CD4-positive, alpha-beta memory T cell (primary cell): ENCODE measurements around the gene LDB2. TPM values are rescaled to one million over a fixed set of nuclear protein-coding genes. Genes with fewer than 3 reads are reported as not detected.

Experiments
- CTCF ChIA-PET: fragments of 350-600 bp; sonication (Branson Sonifier 250); formaldehyde crosslinking; loops from one replicate; lab custom pipeline; 2021; ENCODE audit warnings: inconsistent platforms; ENCODE audit not compliant: partially characterized antibody; lab: Charles Lee
- POLR2A ChIA-PET: fragments of 350-600 bp; sonication (Branson Sonifier 250); formaldehyde crosslinking; loops from one replicate; lab custom pipeline; 2021; ENCODE audit not compliant: partially characterized antibody; lab: Charles Lee
- DNase-seq, 5 donors: peaks; one replicate each; pipeline versions ENCODE4 v3.0.0 to v3.0.0-alpha.2; 2020 to 2022; ENCODE audit warnings: mixed read lengths in 1 of 5
- H3K27ac ChIP-seq: one replicate; pipeline ENCODE4 v1.7.0; 2013; ENCODE audit warnings: low read depth, low read length
- H3K27me3 ChIP-seq: 2 replicates; pipeline ENCODE4 v1.7.0; 2013; ENCODE audit warnings: mild to moderate bottlenecking, low read length, moderate library complexity; ENCODE audit not compliant: insufficient read depth
- H3K36me3 ChIP-seq: 2 replicates; pipeline ENCODE4 v1.7.0; 2013; ENCODE audit warnings: mild to moderate bottlenecking, low read length, moderate library complexity; ENCODE audit not compliant: insufficient read depth
- H3K4me1 ChIP-seq: 2 replicates; pipeline ENCODE4 v1.7.0; 2013; ENCODE audit warnings: mild to moderate bottlenecking, low read length, moderate library complexity; ENCODE audit not compliant: insufficient read depth
- H3K4me3 ChIP-seq, 2 donors: one replicate each; pipeline ENCODE4 v1.7.0; 2013; ENCODE audit warnings: low read length in 2 of 2, mild to moderate bottlenecking in 1 of 2
- H3K9me3 ChIP-seq, 2 donors: one replicate each; pipeline ENCODE4 v1.7.0; 2013; ENCODE audit warnings: low read length in 2 of 2, control low read depth in 1 of 2; ENCODE audit not compliant: control insufficient read depth in 1 of 2
- H3K27ac Mint-ChIP-seq, 7 donors: one replicate each; pipeline ENCODE4 v1.8.0; 2020 to 2021; ENCODE audit warnings: mixed read lengths in 7 of 7, mild to moderate bottlenecking in 6 of 7, inconsistent platforms in 3 of 7, moderate library complexity in 3 of 7
- H3K27me3 Mint-ChIP-seq, 2 donors: one replicate each; pipeline ENCODE4 v1.8.0; 2020 to 2021; ENCODE audit warnings: mixed read lengths in 2 of 2
- H3K36me3 Mint-ChIP-seq, 2 donors: one replicate each; pipeline ENCODE4 v1.8.0; 2020 to 2021; ENCODE audit warnings: mixed read lengths in 2 of 2, inconsistent platforms in 1 of 2, mild to moderate bottlenecking in 1 of 2
- H3K4me1 Mint-ChIP-seq, 4 donors: one replicate each; pipeline ENCODE4 v1.8.0; 2020 to 2021; ENCODE audit warnings: mixed read lengths in 4 of 4, mild to moderate bottlenecking in 1 of 4
- H3K4me3 Mint-ChIP-seq, 8 donors: one replicate each; pipeline ENCODE4 v1.8.0; 2020 to 2021; ENCODE audit warnings: mixed read lengths in 8 of 8, mild to moderate bottlenecking in 7 of 8, moderate library complexity in 6 of 8, inconsistent platforms in 3 of 8
- H3K9me3 Mint-ChIP-seq, 8 donors: one replicate each; pipeline ENCODE4 v1.8.0; 2020 to 2021; ENCODE audit warnings: mixed read lengths in 8 of 8, mild to moderate bottlenecking in 5 of 8, inconsistent platforms in 3 of 8, moderate library complexity in 1 of 8
- intact Hi-C: fragments of 100-400 bp; cut with micrococcal nuclease; formaldehyde crosslinking; loops from one replicate; pipeline ENCODE4 v1.15.1; 2023
- polyA plus RNA-seq, 2 donors: library from polyadenylated mRNA; unstranded; fragments of 300-500 nt; fragmentation: Illumina TruSeq; gene quantifications; one replicate each; pipeline ENCODE4 v1.2.3, GENCODE V29; 2021
- total RNA-seq, 2 experiments: library from RNA; stranded (reverse); gene quantifications; one replicate each; pipeline ENCODE4 v1.2.3, GENCODE V29; 2021

Gene LDB2
- total and polyA plus RNA-seq, 4 experiments from 2014 or later = not detected

GRCh38 chr4:16550531-16550930 lies 347.9 kb downstream of the LDB2 start:
- Mint-ChIP-seq H3K27me3 (peaks cover 0 to 1% of the 10 kb centered on the region in 2 donors), H3K36me3 (no peaks in the 10 kb centered on the region), H3K4me1 (no peaks in the 10 kb centered on the region), H3K27ac (no peak overlapping the region), H3K9me3 (peaks cover 0 to 7% (median 2%) of the 10 kb centered on the region in 8 donors), H3K4me3 (no peak overlapping the region)
- DNase-seq = no peak
- CTCF ChIA-PET = no interaction called here
- no peak overlapping the region for H3K27ac ChIP-seq
- intact Hi-C loops = no loop called here
- no peaks in the 10 kb centered on the region for H3K9me3 ChIP-seq
- no peaks in the 10 kb centered on the region for H3K4me1 ChIP-seq
- POLR2A ChIA-PET = no interaction called here
- no peaks in the 10 kb centered on the region for H3K36me3 ChIP-seq
- no peaks in the 10 kb centered on the region for H3K27me3 ChIP-seq
- H3K4me3 ChIP-seq = no peak overlapping the region

DNA sequence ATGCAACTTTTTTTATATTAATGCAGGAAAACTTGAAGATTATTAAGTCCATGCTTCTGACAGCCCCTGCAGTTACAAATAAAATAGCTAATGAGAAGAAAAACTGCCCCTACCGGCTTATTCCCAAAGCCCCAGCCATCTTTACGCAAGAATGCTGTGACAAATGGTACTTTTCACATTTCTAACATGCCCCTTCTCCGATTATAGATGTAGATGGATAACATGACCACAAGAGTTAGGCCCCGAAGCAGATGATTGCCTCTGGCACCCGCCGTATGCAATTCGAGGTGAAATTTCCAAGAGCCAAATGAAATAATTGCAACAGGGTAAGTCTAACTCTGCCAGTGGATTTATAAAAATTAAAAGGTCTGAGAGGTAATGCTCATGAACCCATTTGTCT lies 352.8 kb downstream of the LDB2 start:
- no peaks in the 10 kb centered on the region for H3K36me3 ChIP-seq
- H3K4me1 ChIP-seq = no peaks in the 10 kb centered on the region
- no peaks in the 10 kb centered on the region for H3K36me3 Mint-ChIP-seq
- H3K4me3 Mint-ChIP-seq = no peak overlapping the region
- H3K9me3 ChIP-seq = no peaks in the 10 kb centered on the region
- POLR2A ChIA-PET = no interaction called here
- H3K4me1 Mint-ChIP-seq = no peaks in the 10 kb centered on the region
- peaks cover 0 to 1% of the 10 kb centered on the region in 2 donors for H3K27me3 Mint-ChIP-seq
- H3K27ac ChIP-seq = no peak overlapping the region
- H3K27ac Mint-ChIP-seq = no peak overlapping the region
- no peak overlapping the region for H3K4me3 ChIP-seq
- CTCF ChIA-PET = no interaction called here
- peaks cover 0 to 6% (median 3%) of the 10 kb centered on the region in 8 donors for H3K9me3 Mint-ChIP-seq
- DNase-seq = no peak
- H3K27me3 ChIP-seq = no peaks in the 10 kb centered on the region
- intact Hi-C loops = no loop called here

GRCh38 chr4:16544869-16545268 lies 353.6 kb downstream of the LDB2 start:
- no peaks in the 10 kb centered on the region for H3K4me1 ChIP-seq
- ChIA-PET POLR2A (no interaction called here), CTCF (no interaction called here)
- intact Hi-C loops = no loop called here
- Mint-ChIP-seq H3K4me1 (no peaks in the 10 kb centered on the region), H3K9me3 (peaks cover 0 to 6% (median 2%) of the 10 kb centered on the region in 8 donors), H3K36me3 (no peaks in the 10 kb centered on the region), H3K27ac (no peak overlapping the region), H3K27me3 (no peaks in the 10 kb centered on the region), H3K4me3 (no peak overlapping the region)
- DNase-seq = no peak
- H3K27me3 ChIP-seq = no peaks in the 10 kb centered on the region
- H3K36me3 ChIP-seq = no peaks in the 10 kb centered on the region
- H3K27ac ChIP-seq = no peak overlapping the region
- no peak overlapping the region for H3K4me3 ChIP-seq
- H3K9me3 ChIP-seq = no peaks in the 10 kb centered on the region

- intact Hi-C loops = no loop called here
- Histone ChIP-seq H3K27me3 (no peaks in the 10 kb centered on the region), H3K9me3 (no peaks in the 10 kb centered on the region), H3K4me1 (no peaks in the 10 kb centered on the region), H3K36me3 (no peaks in the 10 kb centered on the region), H3K27ac (no peak overlapping the region), H3K4me3 (no peak overlapping the region)
- no peaks in the 10 kb centered on the region for H3K4me1 Mint-ChIP-seq
- no peaks in the 10 kb centered on the region for H3K36me3 Mint-ChIP-seq
- no peak overlapping the region for H3K27ac Mint-ChIP-seq
- DNase-seq = no peak
- CTCF ChIA-PET = no interaction called here
- no peaks in the 10 kb centered on the region for H3K27me3 Mint-ChIP-seq
- H3K9me3 Mint-ChIP-seq = peaks cover 0 to 9% (median 3%) of the 10 kb centered on the region in 8 donors
- no peak overlapping the region for H3K4me3 Mint-ChIP-seq
- POLR2A ChIA-PET = no interaction called here
Measured at GRCh38 chr4:16544251-16544721, 354.2 kb downstream of the LDB2 start.

DNA sequence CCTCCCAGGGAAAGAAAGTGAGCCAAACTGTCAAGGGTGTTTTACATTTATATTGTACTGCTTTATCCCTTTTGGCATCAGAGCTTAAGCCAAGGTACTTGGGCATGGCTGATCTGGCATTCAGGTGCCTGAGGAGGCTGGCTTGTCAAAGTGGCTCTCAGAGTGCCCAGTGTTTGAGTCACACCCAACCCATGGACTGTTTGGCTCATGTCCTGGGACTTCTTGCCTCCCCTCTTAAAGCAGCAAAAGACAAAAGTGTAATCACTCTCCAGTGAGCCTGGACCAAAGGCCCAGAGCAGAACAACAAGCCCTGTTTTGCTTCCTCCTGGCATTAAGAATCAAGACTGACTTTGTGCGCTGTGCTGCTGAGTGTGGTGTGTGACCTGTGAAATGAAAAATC lies 360.5 kb downstream of the LDB2 start:
- POLR2A ChIA-PET = no interaction called here
- no peak overlapping the region for H3K4me3 Mint-ChIP-seq
- no peak overlapping the region for H3K27ac Mint-ChIP-seq
- Histone ChIP-seq H3K4me3 (no peak overlapping the region), H3K4me1 (no peaks in the 10 kb centered on the region), H3K27ac (no peak overlapping the region), H3K27me3 (no peaks in the 10 kb centered on the region), H3K36me3 (no peaks in the 10 kb centered on the region), H3K9me3 (no peaks in the 10 kb centered on the region)
- no peak for DNase-seq
- H3K36me3 Mint-ChIP-seq = no peaks in the 10 kb centered on the region
- H3K27me3 Mint-ChIP-seq = no peaks in the 10 kb centered on the region
- H3K9me3 Mint-ChIP-seq = peaks cover 0 to 13% (median 2%) of the 10 kb centered on the region in 8 donors
- H3K4me1 Mint-ChIP-seq = no peaks in the 10 kb centered on the region
- CTCF ChIA-PET = no interaction called here
- intact Hi-C loops = no loop called here

DNA sequence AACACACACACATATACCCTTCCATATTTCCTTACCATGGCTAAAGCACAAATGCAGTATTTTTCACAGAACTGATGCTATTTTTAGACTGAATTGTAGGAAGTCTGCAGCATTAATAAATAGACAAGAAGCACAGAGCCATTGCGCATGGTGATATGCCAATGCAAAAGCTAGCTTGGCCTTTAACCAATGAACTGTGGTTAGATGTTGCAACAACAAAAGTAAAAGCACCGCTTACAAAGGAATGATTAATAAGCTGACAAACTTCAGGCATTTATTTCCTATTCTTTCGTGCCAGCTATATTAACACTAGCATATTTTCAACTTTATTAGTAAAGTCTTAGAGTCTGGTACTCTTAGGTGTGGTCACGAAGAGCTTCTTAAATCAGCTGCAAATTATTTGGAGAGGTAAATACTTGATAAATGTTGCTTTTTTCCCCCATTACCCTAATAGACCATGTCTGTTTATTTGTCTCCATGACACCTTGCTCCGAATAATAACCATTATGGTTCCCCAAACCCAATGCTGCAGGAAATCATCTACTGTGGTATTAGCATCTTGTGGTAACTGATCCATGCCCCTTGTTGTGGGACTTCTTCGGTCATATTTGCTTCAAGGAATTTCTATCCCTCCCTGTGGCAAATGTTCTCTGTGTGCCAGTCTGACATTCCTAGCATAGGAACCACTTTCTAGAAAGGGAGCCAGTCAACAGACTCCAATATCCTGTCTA lies 366.0 kb downstream of the LDB2 start:
- intact Hi-C loops = no loop called here
- peaks cover 0 to 7% (median 0%) of the 10 kb centered on the region in 8 donors for H3K9me3 Mint-ChIP-seq

GRCh38 chr4:16530688-16531635 lies 367.5 kb downstream of the LDB2 start:
- Histone ChIP-seq H3K4me1 (no peaks in the 10 kb centered on the region), H3K27ac (no peak overlapping the region), H3K36me3 (no peaks in the 10 kb centered on the region), H3K9me3 (no peaks in the 10 kb centered on the region), H3K27me3 (no peaks in the 10 kb centered on the region), H3K4me3 (no peak overlapping the region)
- no peak overlapping the region for H3K4me3 Mint-ChIP-seq
- no peak for DNase-seq
- ChIA-PET POLR2A (no interaction called here), CTCF (no interaction called here)
- no peak overlapping the region for H3K27ac Mint-ChIP-seq
- H3K9me3 Mint-ChIP-seq = peaks cover 0 to 10% (median 0%) of the 10 kb centered on the region in 8 donors
- no peaks in the 10 kb centered on the region for H3K4me1 Mint-ChIP-seq
- H3K27me3 Mint-ChIP-seq = no peaks in the 10 kb centered on the region
- no peaks in the 10 kb centered on the region for H3K36me3 Mint-ChIP-seq
- intact Hi-C loops = no loop called here

More for the DNA sequence above, 366.0 kb downstream of the LDB2 start:
- Histone ChIP-seq H3K4me1 (no peaks in the 10 kb centered on the region), H3K27me3 (no peaks in the 10 kb centered on the region), H3K36me3 (no peaks in the 10 kb centered on the region), H3K9me3 (no peaks in the 10 kb centered on the region), H3K27ac (no peak overlapping the region), H3K4me3 (no peak overlapping the region)
- Mint-ChIP-seq H3K36me3 (no peaks in the 10 kb centered on the region), H3K4me3 (no peak overlapping the region), H3K27ac (no peak overlapping the region), H3K27me3 (no peaks in the 10 kb centered on the region), H3K4me1 (no peaks in the 10 kb centered on the region)
- CTCF ChIA-PET = no interaction called here
- DNase-seq = no peak
- POLR2A ChIA-PET = no interaction called here
